AG04450 (cell line): Measurements from ENCODE around the gene CDH13. TPM values are rescaled to one million over a fixed set of nuclear protein-coding genes. Genes with fewer than 3 reads are reported as not detected.

ENCODE experiments used
- CTCF ChIA-PET: fragments of 300-600, 350-600 bp; formaldehyde crosslinking; extraction: SDS; loops from one replicate; lab custom pipeline; 2022; ENCODE audit warnings: antibody characterized with exemption, inconsistent platforms; lab: Charles Lee
- POLR2A ChIA-PET: fragments of 350-600 bp; formaldehyde crosslinking; extraction: SDS; loops from one replicate; lab custom pipeline; 2021; ENCODE audit warnings: antibody characterized with exemption, inconsistent platforms; lab: Yijun Ruan, JAX
- DNase-seq: peaks from one replicate; pipeline ENCODE4 v3.0.0-alpha.2; 2011; ENCODE audit warnings: low read depth, low spot score
- H3K27ac ChIP-seq: one replicate; pipeline ENCODE4 v1.5.1; 2012; ENCODE audit warnings: low read depth, low read length, control low read depth
- H3K27me3 ChIP-seq: one replicate; pipeline ENCODE4 v1.6.0; 2012; ENCODE audit warnings: low read length; ENCODE audit not compliant: control insufficient read depth, insufficient read depth
- H3K4me3 ChIP-seq: 2 replicates; pipeline ENCODE4 v1.5.1; 2011; ENCODE audit warnings: mild to moderate bottlenecking, low read depth, low read length, control low read depth
- H3K9me3 ChIP-seq: 2 replicates; pipeline ENCODE4 v1.5.1; 2012; ENCODE audit warnings: low read length; ENCODE audit not compliant: control insufficient read depth, insufficient read depth
- CTCF ChIP-seq: IDR thresholded peaks from 2 replicates; pipeline ENCODE4 v1.5.1; 2011; ENCODE audit warnings: low read depth, low read length, control low read depth, inconsistent platforms
- polyA plus RNA-seq: library from polyadenylated mRNA; depleted of rRNA; stranded (reverse); fragments of >200 nt; gene quantifications from 2 replicates; pipeline ENCODE4 v1.2.3, GENCODE V29; 2011

Gene CDH13
- polyA plus RNA-seq, 1 experiment, result 55.0 TPM

- H3K4me3 ChIP-seq, result no peak overlapping the region
- no peaks in the 10 kb centered on the region for H3K27me3 ChIP-seq
- no peak overlapping the region for H3K27ac ChIP-seq
- no peak for TF ChIP-seq CTCF
- CTCF ChIA-PET, result no interaction called here
- no peaks in the 10 kb centered on the region for H3K9me3 ChIP-seq
- DNase-seq, result peak; percentile 27
- POLR2A ChIA-PET, result no interaction called here
Observed at GRCh38 chr16:83138976-83139690, 512.4 kb downstream of the CDH13 start.

- TF ChIP-seq CTCF, result no peak
- H3K27ac ChIP-seq, result no peak overlapping the region
Observed at GRCh38 chr16:83143788-83144187, 517.0 kb downstream of the CDH13 start.

GRCh38 chr16:83145297-83145696 lies 518.5 kb downstream of the CDH13 start:
- ChIA-PET POLR2A (no interaction called here), CTCF (no interaction called here)

More at GRCh38 chr16:83143788-83144187, 517.0 kb downstream of the CDH13 start:
- Histone ChIP-seq H3K9me3 (no peaks in the 10 kb centered on the region), H3K4me3 (no peak overlapping the region), H3K27me3 (no peaks in the 10 kb centered on the region)
- peak; percentile 27 for DNase-seq
- POLR2A ChIA-PET, result no interaction called here
- CTCF ChIA-PET, result interaction anchor here (0.6 to 1.3 kb wide), 2 partner anchors 13 to 31 kb away, joined by 3 to 8 read pairs; no protein-coding TSS in a partner anchor

GRCh38 chr16:83147244-83147643 lies 520.5 kb downstream of the CDH13 start:
- ChIA-PET POLR2A (no interaction called here), CTCF (no interaction called here)
- no peaks in the 10 kb centered on the region for H3K27me3 ChIP-seq
- DNase-seq, result no peak
- no peak overlapping the region for H3K27ac ChIP-seq
- no peak overlapping the region for H3K4me3 ChIP-seq
- H3K9me3 ChIP-seq, result no peaks in the 10 kb centered on the region
- TF ChIP-seq CTCF, result no peak

More at GRCh38 chr16:83145297-83145696, 518.5 kb downstream of the CDH13 start:
- TF ChIP-seq CTCF, result no peak
- Histone ChIP-seq H3K27ac (no peak overlapping the region), H3K9me3 (no peaks in the 10 kb centered on the region), H3K27me3 (no peaks in the 10 kb centered on the region), H3K4me3 (no peak overlapping the region)
- DNase-seq, result no peak

- H3K9me3 ChIP-seq, result no peaks in the 10 kb centered on the region; the same call in 1 of the 2 replicates
- CTCF ChIA-PET, result no interaction called here
- no peak overlapping the region for H3K27ac ChIP-seq
- TF ChIP-seq CTCF, result no peak
- H3K4me3 ChIP-seq, result no peak overlapping the region
- DNase-seq, result no peak
- POLR2A ChIA-PET, result no interaction called here
- no peaks in the 10 kb centered on the region for H3K27me3 ChIP-seq
Observed at GRCh38 chr16:83158320-83158957, 531.7 kb downstream of the CDH13 start.
